H1 (cell line): ENCODE data around the gene TPPP3. TPM values are rescaled to one million over a fixed set of nuclear protein-coding genes. Genes with fewer than 3 reads are reported as not detected.
A peak's percentile ranks its signal among the peaks of the same experiment; 100 is the strongest.

Experiments
- CTCF ChIA-PET: fragments of 300-600 bp; sonication (Branson Sonifier 250); formaldehyde crosslinking; loops from one replicate; lab custom pipeline; 2021; ENCODE audit not compliant: partially characterized antibody; lab: Charles Lee
- POLR2A ChIA-PET: fragments of 300-600 bp; sonication (Branson Sonifier 250); formaldehyde crosslinking; loops from one replicate; lab custom pipeline; 2021; ENCODE audit warnings: inconsistent platforms; ENCODE audit not compliant: partially characterized antibody; lab: Charles Lee
- DNase-seq, 2 experiments: peaks; one replicate each; pipeline versions ENCODE4 v3.0.0 to v3.0.0-alpha.2; 2010 to 2022; ENCODE audit warnings: low spot score in 2 of 2, low read depth in 1 of 2, mixed read lengths in 1 of 2
- FAIRE-seq: peaks from 2 replicates; lab custom pipeline; 2011; peaks lifted over from hg19 to GRCh38; lab: Jason Lieb, UNC
- H2AFZ ChIP-seq: 2 replicates; pipeline ENCODE4 v1.8.1; 2012; ENCODE audit warnings: low read length, inconsistent platforms
- H2AK5ac ChIP-seq: 2 replicates; pipeline ENCODE4 v1.6.1; 2013; ENCODE audit warnings: low read depth, low read length
- H2BK120ac ChIP-seq: replicated peaks from 2 replicates; pipeline ENCODE3; 2013; ENCODE audit warnings: low read depth, low read length, inconsistent platforms
- H2BK12ac ChIP-seq: 2 replicates; pipeline ENCODE4 v1.6.1; 2013; ENCODE audit warnings: low read depth, low read length
- H2BK15ac ChIP-seq: 2 replicates; pipeline ENCODE4 v1.6.1; 2013; ENCODE audit warnings: low read length
- H2BK20ac ChIP-seq: 2 replicates; pipeline ENCODE4 v1.6.1; 2013; ENCODE audit warnings: low read length
- H2BK5ac ChIP-seq: 2 replicates; pipeline ENCODE4 v1.6.1; 2013; ENCODE audit warnings: low read depth, low read length
- H3K14ac ChIP-seq: 2 replicates; pipeline ENCODE4 v1.6.1; 2013; ENCODE audit warnings: inconsistent platforms; ENCODE audit not compliant: insufficient read length
- H3K18ac ChIP-seq: 2 replicates; pipeline ENCODE4 v1.6.1; 2013; ENCODE audit warnings: low read length; ENCODE audit errors: extremely low read depth
- H3K23ac ChIP-seq: 2 replicates; pipeline ENCODE4 v1.6.1; 2013; ENCODE audit warnings: inconsistent platforms; ENCODE audit not compliant: insufficient read length
- H3K23me2 ChIP-seq: 2 replicates; pipeline ENCODE4 v1.6.1; 2013; ENCODE audit warnings: low read depth, low read length
- H3K27ac ChIP-seq: 2 replicates; pipeline ENCODE4 v1.6.1; 2011; ENCODE audit warnings: low read depth, low read length, inconsistent platforms
- H3K27me3 ChIP-seq, 4 experiments: replicated peaks in 1 of 4; 1 replicate in 1 of 4; 2 replicates in 3 of 4; pipeline versions ENCODE4 v1.6.1 to v1.8.1; 2011 to 2013; ENCODE audit warnings: low read length in 3 of 4, mild to moderate bottlenecking in 3 of 4, inconsistent platforms in 2 of 4, mixed read lengths in 2 of 4, moderate library complexity in 1 of 4; ENCODE audit not compliant: control insufficient read depth in 3 of 4, insufficient read depth in 3 of 4; ENCODE audit errors: extremely low read depth in 1 of 4
- H3K36me3 ChIP-seq, 4 experiments: 2 replicates each; pipeline versions ENCODE4 v1.6.1 to v1.8.1; 2011 to 2013; ENCODE audit warnings: mild to moderate bottlenecking in 4 of 4, low read length in 3 of 4, moderate library complexity in 2 of 4, control low read depth in 1 of 4, inconsistent platforms in 1 of 4; ENCODE audit not compliant: insufficient read depth in 4 of 4, control insufficient read depth in 2 of 4
- H3K4ac ChIP-seq: replicated peaks from 2 replicates; pipeline ENCODE3; 2013; ENCODE audit warnings: low read length, low read depth, mixed read lengths, inconsistent platforms; ENCODE audit not compliant: insufficient read length
- H3K4me1 ChIP-seq, 4 experiments: replicated peaks in 1 of 4; 1 replicate in 1 of 4; 2 replicates in 3 of 4; pipeline versions ENCODE4 v1.6.1 to v1.8.1; 2011 to 2013; ENCODE audit warnings: low read length in 3 of 4, inconsistent platforms in 2 of 4, mixed read lengths in 1 of 4; ENCODE audit not compliant: insufficient read depth in 4 of 4, control insufficient read depth in 3 of 4
- H3K4me2 ChIP-seq, 2 experiments: 2 replicates each; pipeline versions ENCODE4 v1.6.1 to v1.8.1; 2011 to 2013; ENCODE audit warnings: low read depth in 2 of 2, low read length in 2 of 2, control low read depth in 1 of 2, inconsistent platforms in 1 of 2, mild to moderate bottlenecking in 1 of 2; ENCODE audit not compliant: insufficient read depth in 1 of 2
- H3K4me3 ChIP-seq, 4 experiments: fragments of 200-600, 300-600 bp in 1 of 4; sonication (generic), shearing (Covaris generic), sonication (Bioruptor Twin) in 1 of 4; 2 replicates each; pipeline versions ENCODE4 v1.5.1 to v1.8.1; 2011 to 2016; ENCODE audit warnings: low read length in 4 of 4, low read depth in 3 of 4, control low read depth in 2 of 4, inconsistent platforms in 2 of 4, mild to moderate bottlenecking in 2 of 4, mixed read lengths in 1 of 4, moderate library complexity in 1 of 4; ENCODE audit not compliant: insufficient read depth in 2 of 4; ENCODE audit errors: extremely low read depth in 1 of 4
- H3K56ac ChIP-seq: replicated peaks from 2 replicates; pipeline ENCODE3; 2013; ENCODE audit warnings: low read depth, mild to moderate bottlenecking, mixed read lengths, low read length, inconsistent platforms; ENCODE audit not compliant: insufficient read length
- H3K79me1 ChIP-seq: 2 replicates; pipeline ENCODE4 v1.6.1; 2013; ENCODE audit warnings: low read depth, low read length, control low read depth
- H3K79me2 ChIP-seq, 2 experiments: 2 replicates each; pipeline versions ENCODE4 v1.6.1 to v1.8.1; 2012 to 2013; ENCODE audit warnings: low read length in 2 of 2, mild to moderate bottlenecking in 2 of 2, inconsistent platforms in 1 of 2; ENCODE audit not compliant: insufficient read depth in 2 of 2, control insufficient read depth in 1 of 2
- H3K9ac ChIP-seq, 4 experiments: replicated peaks in 1 of 4; 1 replicate in 1 of 4; 2 replicates in 3 of 4; pipeline versions ENCODE4 v1.6.1 to v1.8.1; 2011 to 2013; ENCODE audit warnings: low read depth in 3 of 4, low read length in 3 of 4, control low read depth in 2 of 4, mild to moderate bottlenecking in 2 of 4, moderate library complexity in 2 of 4, inconsistent platforms in 1 of 4; ENCODE audit errors: extremely low read depth in 1 of 4
- H3K9me3 ChIP-seq, 2 experiments: 2 replicates each; pipeline versions ENCODE4 v1.6.1 to v1.8.1; 2012 to 2013; ENCODE audit warnings: mild to moderate bottlenecking in 2 of 2, moderate library complexity in 2 of 2, control low read depth in 1 of 2, inconsistent platforms in 1 of 2, low read depth in 1 of 2, low read length in 1 of 2, mixed read lengths in 1 of 2; ENCODE audit not compliant: insufficient read depth in 2 of 2
- H4K20me1 ChIP-seq, 2 experiments: replicated peaks in 1 of 2; 2 replicates each; pipeline versions ENCODE3 to v1.8.1; 2011 to 2013; ENCODE audit warnings: inconsistent platforms in 2 of 2, low read length in 2 of 2, mild to moderate bottlenecking in 1 of 2; ENCODE audit not compliant: insufficient read depth in 2 of 2, control insufficient read depth in 1 of 2
- H4K5ac ChIP-seq: 2 replicates; pipeline ENCODE4 v1.6.1; 2013; ENCODE audit warnings: low read length, low read depth, mixed read lengths, inconsistent platforms; ENCODE audit not compliant: insufficient read length
- H4K8ac ChIP-seq: 2 replicates; pipeline ENCODE4 v1.8.0; 2013; ENCODE audit warnings: mild to moderate bottlenecking, moderate library complexity, low read length, inconsistent platforms; ENCODE audit not compliant: insufficient read depth; ENCODE audit errors: extremely low read depth
- H4K91ac ChIP-seq: replicated peaks from 2 replicates; pipeline ENCODE3; 2013; ENCODE audit warnings: low read length, mixed read lengths, inconsistent platforms; ENCODE audit not compliant: insufficient read length
- CREB1 ChIP-seq: IDR thresholded peaks from 2 replicates; pipeline ENCODE4 v1.6.1; 2012; ENCODE audit warnings: inconsistent platforms
- EGR1 ChIP-seq: IDR thresholded peaks from 2 replicates; pipeline ENCODE4 v1.6.1; 2011; ENCODE audit warnings: low read depth, low read length, borderline replicate concordance
- JUND ChIP-seq: IDR thresholded peaks from 2 replicates; pipeline ENCODE4 v1.6.1; 2011; ENCODE audit warnings: mild to moderate bottlenecking, improper control_type of control experiment, low read length
- KDM4A ChIP-seq: IDR thresholded peaks from one replicate; pipeline ENCODE4 v1.7.1; 2012; ENCODE audit warnings: low read depth, mild to moderate bottlenecking, moderate library complexity, low read length, inconsistent platforms; ENCODE audit not compliant: severe bottlenecking
- NANOG ChIP-seq: IDR thresholded peaks from 2 replicates; pipeline ENCODE4 v1.6.1; 2011; ENCODE audit warnings: low read length, low read depth, mild to moderate bottlenecking, inconsistent platforms; ENCODE audit not compliant: insufficient read depth, poor library complexity, severe bottlenecking
- RFX5 ChIP-seq: IDR thresholded peaks from 2 replicates; pipeline ENCODE4 v1.6.1; 2011; ENCODE audit warnings: low read depth, low read length, improper control_type of control experiment, borderline replicate concordance
- SP2 ChIP-seq: IDR thresholded peaks from 2 replicates; pipeline ENCODE4 v1.6.1; 2012; ENCODE audit warnings: mild to moderate bottlenecking, low read length, inconsistent platforms
- WGBS, 2 experiments: shearing (Covaris generic) in 1 of 2; methylation state at CpG; one replicate each; pipeline versions ENCODE4 v1.1.6 to v1.1.7; 2013 to 2015; ENCODE audit warnings: low lambda C conversion rate in 2 of 2, mixed read lengths in 2 of 2, inconsistent platforms in 1 of 2, low coverage in 1 of 2, missing lambda C conversion rate in 1 of 2; ENCODE audit not compliant: insufficient replicate concordance in 2 of 2, insufficient coverage in 1 of 2, insufficient read length in 1 of 2; ENCODE audit errors: extremely low coverage in 1 of 2, missing lambda C conversion rate in 1 of 2; 5-methylcytosine and 5-hydroxymethylcytosine counted together
- polyA plus RNA-seq, 7 experiments: library from polyadenylated mRNA; depleted of rRNA in 3 of 7; stranded (reverse) in 5 of 7; unstranded in 2 of 7; fragments of >200 nt in 5 of 7; fragments of 200-250 nt in 2 of 7; gene quantifications; 1 replicate in 5 of 7; 2 replicates in 1 of 7; 4 replicates in 1 of 7; pipeline versions ENCODE4 v1.2.1 to v1.2.3, GENCODE V29; 2011 to 2013; ENCODE audit warnings: missing spikeins in 2 of 7, mixed read lengths in 2 of 7
- total RNA-seq: library from RNA; stranded (reverse); fragmentation: NEBNext Ultra II Directional; extraction: Animal tissue kit (Norgen Biotek cat#: 25700); gene quantifications from 2 replicates; pipeline ENCODE4 v1.2.1, GENCODE V29; 2021

Gene TPPP3
- total and polyA plus RNA-seq, 2 of the 8 experiments (the other 6 are each of a cell fraction or from before 2014, with no cell fraction given): 0.77 to 1.0 TPM

GRCh38 chr16:67413978-67414911, 20.9 kb upstream of the TPPP3 start:
- Histone ChIP-seq H3K27ac (no peak overlapping the region), H3K27me3 (no peaks in the 10 kb centered on the region; a peak in 2 of 7 replicates), H3K18ac (peak overlapping the region; percentile 28; the same call in 1 of the 2 replicates), H2BK20ac (no peak overlapping the region), H3K9me3 (no peaks in the 10 kb centered on the region), H3K4ac (no peak overlapping the region), H4K8ac (no peak overlapping the region), H3K56ac (no peak overlapping the region), H2BK15ac (0 out of 2 replicates have a peak overlapping the region, but pooled peaks have one; percentile 40), H3K79me2 (no peaks in the 10 kb centered on the region), H4K5ac (no peak overlapping the region), H4K91ac (no peak overlapping the region), H2BK120ac (no peak overlapping the region), H2AK5ac (no peak overlapping the region), H3K4me3 (no peak overlapping the region), H3K4me2 (peak overlapping the region; percentile 15 to 17; a peak in 2 of 4 replicates), H3K14ac (no peak overlapping the region), H3K23ac (no peak overlapping the region), H3K23me2 (peaks cover 4% of the 10 kb centered on the region; the same call in 1 of the 2 replicates), H3K36me3 (no peaks in the 10 kb centered on the region), H4K20me1 (no peaks in the 10 kb centered on the region), H2BK12ac (no peak overlapping the region), H3K79me1 (no peaks in the 10 kb centered on the region), H2BK5ac (no peak overlapping the region), H2AFZ (no peak overlapping the region), H3K4me1 (peaks cover 0 to 14% (median 2%) of the 10 kb centered on the region in 4 experiments; a peak in 5 of 7 replicates), H3K9ac (no peak overlapping the region)
- no peak for TF ChIP-seq SP2
- TF ChIP-seq JUND: no peak
- TF ChIP-seq RFX5: no peak
- TF ChIP-seq EGR1: 0 out of 2 replicates have a peak, but pooled peaks have one; percentile 60
- TF ChIP-seq CREB1: no peak
- TF ChIP-seq KDM4A: no peak
- TF ChIP-seq NANOG: no peak
- no peak for DNase-seq
- FAIRE-seq: peak; percentile 75
- 58% methylated on average over 6 of the region's 6 CpGs; no CpG with 5 or more reads in 1 of the 2 experiments for WGBS, 2 experiments
- POLR2A ChIA-PET: interaction anchor here (0.9 to 3.1 kb wide), 4 partner anchors 9 to 18 kb away, joined by 3 to 14 read pairs (median 5); no protein-coding TSS in a partner anchor
- CTCF ChIA-PET: interaction anchor here (0.6 to 32.4 kb wide), 12 partner anchors 3 to 80 kb away, joined by 3 to 476 read pairs (median 5); partner anchors contain the start of genes HSD11B2, TPPP3 and ZDHHC1
